Keratinocyte (primary cell): ENCODE results near the gene KPNA1. TPM values are rescaled to one million over a fixed set of nuclear protein-coding genes. Genes with fewer than 3 reads are reported as not detected.

ENCODE experiments used
- DNase-seq: peaks from one replicate; pipeline ENCODE4 v3.0.0-alpha.2; 2011; ENCODE audit warnings: low read depth, missing footprints, low spot score
- FAIRE-seq: peaks from 2 replicates; lab custom pipeline; 2011; peaks lifted over from hg19 to GRCh38; lab: Jason Lieb, UNC
- H2AFZ ChIP-seq: 2 replicates; pipeline ENCODE4 v1.6.0; 2012; ENCODE audit warnings: low read length, control low read depth, inconsistent platforms; ENCODE audit not compliant: control insufficient read depth
- H3K27ac ChIP-seq: 2 replicates; pipeline ENCODE4 v1.5.1; 2011; ENCODE audit warnings: low read length; ENCODE audit not compliant: control insufficient read depth, insufficient read depth
- H3K27me3 ChIP-seq: 3 replicates; pipeline ENCODE4 v1.6.0; 2011; ENCODE audit warnings: low read length; ENCODE audit not compliant: control insufficient read depth, insufficient read depth; ENCODE audit errors: extremely low read depth
- H3K36me3 ChIP-seq, 2 experiments: 2 replicates in 1 of 2; 3 replicates in 1 of 2; pipeline ENCODE4 v1.5.1; 2011; ENCODE audit warnings: low read length in 2 of 2, mild to moderate bottlenecking in 1 of 2; ENCODE audit not compliant: control insufficient read depth in 2 of 2, insufficient read depth in 2 of 2; ENCODE audit errors: extremely low read depth in 1 of 2
- H3K4me1 ChIP-seq: 3 replicates; pipeline ENCODE4 v1.5.1; 2011; ENCODE audit warnings: low read length; ENCODE audit not compliant: control insufficient read depth, insufficient read depth; ENCODE audit errors: extremely low read depth
- H3K4me2 ChIP-seq: 3 replicates; pipeline ENCODE4 v1.6.0; 2011; ENCODE audit warnings: low read depth, low read length; ENCODE audit not compliant: control insufficient read depth, insufficient read depth; ENCODE audit errors: extremely low read depth
- H3K4me3 ChIP-seq, 3 experiments: fragments of 200-600 bp in 1 of 3; sonication (generic) in 1 of 3; 2 replicates in 2 of 3; 3 replicates in 1 of 3; pipeline ENCODE4 v1.5.1; 2011 to 2016; ENCODE audit warnings: low read length in 3 of 3, mild to moderate bottlenecking in 3 of 3, control low read depth in 2 of 3, inconsistent platforms in 1 of 3, low read depth in 1 of 3, mixed read lengths in 1 of 3, mixed run types in 1 of 3, moderate library complexity in 1 of 3; ENCODE audit not compliant: control insufficient read depth in 2 of 3, insufficient read depth in 2 of 3; ENCODE audit errors: extremely low read depth in 1 of 3
- H3K79me2 ChIP-seq: 2 replicates; pipeline ENCODE4 v1.6.0; 2012; ENCODE audit warnings: low read length; ENCODE audit not compliant: control insufficient read depth, insufficient read depth
- H3K9ac ChIP-seq: 3 replicates; pipeline ENCODE4 v1.6.0; 2011; ENCODE audit warnings: low read length; ENCODE audit not compliant: control insufficient read depth, insufficient read depth; ENCODE audit errors: extremely low read depth
- H3K9me1 ChIP-seq: 3 replicates; pipeline ENCODE4 v1.6.0; 2011; ENCODE audit warnings: low read length; ENCODE audit not compliant: control insufficient read depth, insufficient read depth; ENCODE audit errors: extremely low read depth
- H3K9me3 ChIP-seq: 2 replicates; pipeline ENCODE4 v1.5.1; 2012; ENCODE audit warnings: low read depth, low read length; ENCODE audit not compliant: control insufficient read depth
- H4K20me1 ChIP-seq: 3 replicates; pipeline ENCODE4 v1.6.0; 2011; ENCODE audit warnings: low read length; ENCODE audit not compliant: control insufficient read depth, insufficient read depth; ENCODE audit errors: extremely low read depth
- CTCF ChIP-seq, 3 experiments: IDR thresholded peaks in 1 of 3; conservative IDR thresholded peaks in 1 of 3; optimal IDR thresholded peaks in 1 of 3; 2 replicates in 2 of 3; 3 replicates in 1 of 3; pipeline versions ENCODE3 to v1.5.1; 2011; ENCODE audit warnings: low read length in 3 of 3, mild to moderate bottlenecking in 3 of 3, moderate library complexity in 2 of 3, control low read depth in 1 of 3, inconsistent platforms in 1 of 3; ENCODE audit not compliant: insufficient read depth in 2 of 3; ENCODE audit errors: extremely low read depth in 1 of 3
- EZH2 ChIP-seq: IDR thresholded peaks from one replicate; pipeline ENCODE4 v1.6.1; 2012; ENCODE audit warnings: inconsistent platforms, mild to moderate bottlenecking, low read length, moderate library complexity
- dilution Hi-C: fragments of 300-500 bp; cut with MboI; formaldehyde crosslinking; loops from one replicate; pipeline ENCODE4 v1.7.0; 2020; ENCODE audit warnings: low sequenced_read_pairs; ENCODE audit not compliant: extremely low pct_ligation_motif_present
- polyA plus RNA-seq, 5 experiments: library from polyadenylated mRNA; depleted of rRNA in 3 of 5; stranded (reverse) in 3 of 5; stranded (forward) in 1 of 5; unstranded in 1 of 5; fragments of >200 nt; gene quantifications; 1 replicate in 1 of 5; 2 replicates in 3 of 5; 3 replicates in 1 of 5; pipeline versions ENCODE4 v1.2.1 to v1.2.3, GENCODE V29; 2011 to 2012; ENCODE audit warnings: missing spikeins in 2 of 5, low read depth in 1 of 5, low replicate concordance in 1 of 5

Gene KPNA1
- polyA plus RNA-seq, 1 donor (not counting 4 experiments of a cell fraction or from before 2014, with no cell fraction given): 66.7 TPM

DNA sequence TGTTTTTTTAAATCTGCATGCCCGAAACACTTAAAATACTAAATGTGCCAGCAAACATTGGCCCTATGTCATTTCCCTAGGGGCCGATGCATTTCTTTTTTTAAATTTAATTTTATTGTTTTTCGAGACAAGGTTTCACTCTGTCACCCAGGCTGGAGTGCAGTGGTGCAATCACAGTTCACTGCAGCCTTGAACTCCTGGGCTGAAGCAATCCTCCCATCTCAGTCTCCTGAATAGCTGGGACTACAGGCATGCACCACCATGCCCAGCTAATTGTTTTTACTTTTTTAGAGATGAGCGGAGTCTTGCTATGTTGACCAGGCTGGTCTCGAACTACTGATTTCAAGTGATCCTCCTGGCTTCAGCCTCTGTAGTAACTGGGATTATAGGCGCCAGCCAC lies 43.9 kb upstream of the KPNA1 start:
- H4K20me1 ChIP-seq: no peaks in the 10 kb centered on the region
- H3K27me3 ChIP-seq: no peaks in the 10 kb centered on the region
- no peak overlapping the region for H3K9ac ChIP-seq
- no peak overlapping the region for H3K4me3 ChIP-seq
- H3K79me2 ChIP-seq: peaks cover 9% of the 10 kb centered on the region
- peaks cover 11% of the 10 kb centered on the region for H3K4me1 ChIP-seq
- H3K27ac ChIP-seq: no peak overlapping the region
- H3K4me2 ChIP-seq: no peak overlapping the region
- DNase-seq: no peak
- H3K9me3 ChIP-seq: no peaks in the 10 kb centered on the region
- no peak for FAIRE-seq
- H3K36me3 ChIP-seq: peaks cover 5 to 23% of the 10 kb centered on the region in 2 experiments
- TF ChIP-seq CTCF (optimal IDR thresholded peaks at IDR 0.05 in 1 of 3, IDR thresholded peaks at IDR 0.05 in 1 of 3, conservative IDR thresholded peaks at IDR 0.05 in 1 of 3; ENCODE audit: extremely low read depth in 1 of 3, insufficient read depth in 2 of 3, low read length in 3 of 3) (no peak), EZH2 (no peak)
- dilution Hi-C loops: no loop called here
- H3K9me1 ChIP-seq: no peaks in the 10 kb centered on the region
- no peak overlapping the region for H2AFZ ChIP-seq

- Histone ChIP-seq H3K36me3 (peaks cover 5 to 23% of the 10 kb centered on the region in 2 experiments), H3K27me3 (no peaks in the 10 kb centered on the region), H3K79me2 (no peaks in the 10 kb centered on the region), H3K4me1 (peaks cover 5% of the 10 kb centered on the region), H3K9me1 (no peaks in the 10 kb centered on the region), H3K4me3 (no peak overlapping the region), H2AFZ (no peak overlapping the region), H3K9me3 (no peaks in the 10 kb centered on the region), H3K4me2 (no peak overlapping the region), H3K27ac (no peak overlapping the region), H4K20me1 (no peaks in the 10 kb centered on the region), H3K9ac (no peak overlapping the region)
- dilution Hi-C loops: no loop called here
- TF ChIP-seq CTCF (optimal IDR thresholded peaks at IDR 0.05 in 1 of 3, IDR thresholded peaks at IDR 0.05 in 1 of 3, conservative IDR thresholded peaks at IDR 0.05 in 1 of 3; ENCODE audit: extremely low read depth in 1 of 3, insufficient read depth in 2 of 3, low read length in 3 of 3) (no peak), EZH2 (no peak)
- DNase-seq: no peak
- no peak for FAIRE-seq
Observed at GRCh38 chr3:122557356-122557755, 42.6 kb upstream of the KPNA1 start.
